SK-N-SH treated with all-trans-retinoic acid at 6 μM for 48 hours (cell line): Measurements from ENCODE around the gene CD40.

ENCODE experiments used
- ATAC-seq: fragments of 200-7000 bp; cut with Tn5 transposase; 3 replicates; pipeline ENCODE4 v1.9.1; 2020; ENCODE audit warnings: mild to moderate bottlenecking, moderate library complexity
- ARNTL ChIP-seq: fragments of 450-650 bp; formaldehyde crosslinking; IDR thresholded peaks from 2 replicates; pipeline ENCODE4 v1.5.0; 2020; ENCODE audit warnings: low read depth, mild to moderate bottlenecking, moderate library complexity, borderline replicate concordance
- BACH2 ChIP-seq: fragments of 250-450 bp; sonication (Bioruptor Pico); IDR thresholded peaks from 2 replicates; pipeline ENCODE4 v1.9.0; 2021; ENCODE audit warnings: mild to moderate bottlenecking, borderline replicate concordance
- CREB5 ChIP-seq: fragments of 250-450 bp; sonication (Bioruptor Pico); IDR thresholded peaks from 2 replicates; pipeline ENCODE4 v1.5.1; 2020; ENCODE audit warnings: low read depth, mild to moderate bottlenecking, moderate library complexity
- CSRNP3 ChIP-seq: fragments of 250-450 bp; sonication (Bioruptor Pico); IDR thresholded peaks from 2 replicates; pipeline ENCODE4 v1.5.1; 2021; ENCODE audit warnings: mild to moderate bottlenecking, moderate library complexity
- ESRRG ChIP-seq: fragments of 250-450 bp; sonication (Bioruptor Pico); IDR thresholded peaks from 2 replicates; pipeline ENCODE4 v1.6.1; 2021; ENCODE audit warnings: mild to moderate bottlenecking
- GLIS3 ChIP-seq: fragments of 250-450 bp; sonication (Bioruptor Pico); IDR thresholded peaks from 2 replicates; pipeline ENCODE4 v1.5.0; 2020; ENCODE audit warnings: mild to moderate bottlenecking, moderate library complexity
- OSR1 ChIP-seq: fragments of 250-450 bp; sonication (Bioruptor Pico); IDR thresholded peaks from 2 replicates; pipeline ENCODE4 v1.8.0; 2022; ENCODE audit warnings: moderate library complexity, mild to moderate bottlenecking, inconsistent platforms
- PATZ1 ChIP-seq: fragments of 250-450 bp; sonication (Bioruptor Pico); IDR thresholded peaks from 2 replicates; pipeline ENCODE4 v1.8.0; 2020; ENCODE audit warnings: mild to moderate bottlenecking, moderate library complexity, borderline replicate concordance
- POU6F1 ChIP-seq: fragments of 250-450 bp; sonication (Bioruptor Pico); IDR thresholded peaks from 2 replicates; pipeline ENCODE4 v1.8.0; 2021; ENCODE audit warnings: low read depth, mild to moderate bottlenecking, moderate library complexity, borderline replicate concordance
- PPARA ChIP-seq: fragments of 250-450 bp; sonication (Bioruptor Pico); IDR thresholded peaks from 2 replicates; pipeline ENCODE4 v1.5.0; 2020; ENCODE audit warnings: mild to moderate bottlenecking, borderline replicate concordance
- RARB ChIP-seq: fragments of 250-450 bp; sonication (Bioruptor Pico); IDR thresholded peaks from 2 replicates; pipeline ENCODE4 v1.8.0; 2021; ENCODE audit warnings: mild to moderate bottlenecking, moderate library complexity
- SNAI2 ChIP-seq: fragments of 250-450 bp; sonication (Bioruptor Pico); IDR thresholded peaks from 2 replicates; pipeline ENCODE4 v1.5.0; 2020; ENCODE audit warnings: mild to moderate bottlenecking, moderate library complexity
- TCF4 ChIP-seq: fragments of 250-450 bp; sonication (Bioruptor Pico); IDR thresholded peaks from 2 replicates; pipeline ENCODE4 v1.8.0; 2021; ENCODE audit warnings: mild to moderate bottlenecking, moderate library complexity, borderline replicate concordance
- TOX ChIP-seq: fragments of 250-450 bp; sonication (Bioruptor Pico); IDR thresholded peaks from 2 replicates; pipeline ENCODE4 v1.8.0; 2021; ENCODE audit warnings: mild to moderate bottlenecking, moderate library complexity, borderline replicate concordance
- TSHZ2 ChIP-seq: fragments of 250-450 bp; sonication (Bioruptor Pico); IDR thresholded peaks from 2 replicates; pipeline ENCODE4 v1.5.0; 2020; ENCODE audit warnings: mild to moderate bottlenecking, moderate library complexity
- ZC3H10 ChIP-seq: fragments of 250-450 bp; sonication (Bioruptor Pico); IDR thresholded peaks from 2 replicates; pipeline ENCODE4 v1.5.1; 2021; ENCODE audit warnings: mild to moderate bottlenecking, moderate library complexity
- ZFP3 ChIP-seq: fragments of 250-450 bp; sonication (Bioruptor Pico); IDR thresholded peaks from 2 replicates; pipeline ENCODE4 v1.5.0; 2020; ENCODE audit warnings: mild to moderate bottlenecking, moderate library complexity
- ZFP30 ChIP-seq: fragments of 450-650 bp; formaldehyde crosslinking; IDR thresholded peaks from 2 replicates; pipeline ENCODE4 v1.5.0; 2022; ENCODE audit warnings: mild to moderate bottlenecking, moderate library complexity
- ZNF565 ChIP-seq: fragments of 450-650 bp; formaldehyde crosslinking; conservative IDR thresholded peaks from 2 replicates; pipeline ENCODE4 v1.5.0; 2020; ENCODE audit warnings: low read depth, mild to moderate bottlenecking, moderate library complexity
- ZNF70 ChIP-seq: fragments of 450-650 bp; formaldehyde crosslinking; IDR thresholded peaks from 2 replicates; pipeline ENCODE4 v1.5.0; 2020; ENCODE audit warnings: mild to moderate bottlenecking, moderate library complexity
- ZNF8 ChIP-seq: fragments of 450-650 bp; formaldehyde crosslinking; IDR thresholded peaks from 2 replicates; pipeline ENCODE4 v1.5.0; 2020; ENCODE audit warnings: mild to moderate bottlenecking, moderate library complexity

The CD40 gene

GRCh38 chr20:46087161-46087560 is 31.0 kb upstream of the CD40 start:
- no peak for ATAC-seq
- TF ChIP-seq ZNF8 (CRISPR knock-in tag), result no peak
- TF ChIP-seq SNAI2 (CRISPR knock-in tag), result no peak
- TF ChIP-seq ZFP30 (CRISPR knock-in tag), result no peak
- no peak for TF ChIP-seq RARB
- TF ChIP-seq POU6F1 (CRISPR knock-in tag), result no peak
- no peak for TF ChIP-seq OSR1 (CRISPR knock-in tag)
- no peak for TF ChIP-seq PPARA
- TF ChIP-seq TCF4 (CRISPR knock-in tag), result no peak
- TF ChIP-seq ZNF565 (CRISPR knock-in tag), result no peak
- no peak for TF ChIP-seq ARNTL (CRISPR knock-in tag)
- TF ChIP-seq ZNF70, result no peak
- TF ChIP-seq ZC3H10 (CRISPR knock-in tag), result no peak
- no peak for TF ChIP-seq BACH2 (CRISPR knock-in tag)
- no peak for TF ChIP-seq ZFP3 (CRISPR knock-in tag)
- TF ChIP-seq ESRRG (CRISPR knock-in tag), result no peak
- no peak for TF ChIP-seq CSRNP3 (CRISPR knock-in tag)
- no peak for TF ChIP-seq PATZ1
- TF ChIP-seq TSHZ2 (CRISPR knock-in tag), result no peak
- TF ChIP-seq GLIS3 (CRISPR knock-in tag), result no peak

- no peak; the same call in 1 of the 3 replicates for ATAC-seq
- TF ChIP-seq PATZ1 (no peak), CREB5 (CRISPR knock-in tag) (no peak), OSR1 (CRISPR knock-in tag) (no peak), ZNF565 (CRISPR knock-in tag) (no peak), CSRNP3 (CRISPR knock-in tag) (no peak), ARNTL (CRISPR knock-in tag) (no peak), GLIS3 (CRISPR knock-in tag) (no peak), ZNF70 (no peak), ZFP30 (CRISPR knock-in tag) (no peak), SNAI2 (CRISPR knock-in tag) (no peak), ZC3H10 (CRISPR knock-in tag) (no peak), BACH2 (CRISPR knock-in tag) (no peak), ZFP3 (CRISPR knock-in tag) (no peak), ZNF8 (CRISPR knock-in tag) (no peak), POU6F1 (CRISPR knock-in tag) (no peak), TCF4 (CRISPR knock-in tag) (no peak), TOX (CRISPR knock-in tag) (no peak)
Measured at GRCh38 chr20:46088409-46089166, 29.5 kb upstream of the CD40 start.
